Dermis blood vessel endothelial cell (primary cell): ENCODE measurements around the gene LZTR1. TPM values are rescaled to one million over a fixed set of nuclear protein-coding genes. Genes with fewer than 3 reads are reported as not detected.
A peak's percentile ranks its signal among the peaks of the same experiment; 100 is the strongest.
"Not testable (repeated sequence)": the region's sequence is repeated elsewhere in the genome, so short reads cannot be mapped to it uniquely, and the experiment has no call there.

ENCODE experiments used
- DNase-seq: peaks from one replicate; pipeline ENCODE4 v3.0.0; 2010
- total RNA-seq: library from RNA; depleted of rRNA; stranded (reverse); fragments of >200 nt; gene quantifications from 2 replicates; pipeline ENCODE4 v1.2.3, GENCODE V29; 2014

The LZTR1 gene
- total RNA-seq, 1 donor from 2014 or later, result 51.6 TPM

DNA sequence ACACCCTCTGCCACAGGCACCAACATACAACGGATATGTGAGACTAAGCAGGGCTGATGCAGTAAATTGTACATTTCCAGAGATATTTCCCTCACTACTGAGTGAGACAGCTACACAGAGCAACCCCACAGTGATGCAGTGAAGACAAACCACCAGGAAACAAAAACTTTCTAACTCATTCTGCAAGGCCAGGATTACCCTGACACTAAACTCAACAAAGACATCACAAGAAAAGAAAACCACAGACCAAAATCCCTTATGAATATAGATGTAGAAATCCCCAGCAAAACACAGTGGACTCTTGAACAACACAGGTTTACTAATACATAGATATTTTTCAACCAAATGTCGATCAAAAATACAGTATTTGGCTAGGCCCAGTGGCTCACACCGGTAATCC, 51.8 kb downstream of the LZTR1 start:
- no peak for DNase-seq

DNA sequence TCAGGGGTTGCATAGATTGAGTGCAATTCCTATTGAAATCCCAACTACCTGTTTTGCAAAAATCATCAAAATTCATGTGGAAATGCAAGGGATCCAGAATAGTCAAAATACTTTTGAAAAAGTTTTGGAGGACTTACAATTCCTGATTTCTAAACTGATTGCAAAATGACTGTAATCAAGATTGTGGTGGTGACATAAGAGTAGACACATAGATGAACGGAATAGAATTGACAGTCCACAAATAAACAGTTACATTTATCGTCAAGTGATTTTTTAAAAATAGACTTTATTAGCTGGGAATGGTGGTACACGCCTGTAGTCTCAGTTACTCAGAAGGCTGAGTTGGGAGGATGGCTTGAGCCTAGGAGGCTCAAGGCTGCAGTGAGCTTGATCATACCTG, 52.9 kb downstream of the LZTR1 start:
- DNase-seq, result no peak

DNA sequence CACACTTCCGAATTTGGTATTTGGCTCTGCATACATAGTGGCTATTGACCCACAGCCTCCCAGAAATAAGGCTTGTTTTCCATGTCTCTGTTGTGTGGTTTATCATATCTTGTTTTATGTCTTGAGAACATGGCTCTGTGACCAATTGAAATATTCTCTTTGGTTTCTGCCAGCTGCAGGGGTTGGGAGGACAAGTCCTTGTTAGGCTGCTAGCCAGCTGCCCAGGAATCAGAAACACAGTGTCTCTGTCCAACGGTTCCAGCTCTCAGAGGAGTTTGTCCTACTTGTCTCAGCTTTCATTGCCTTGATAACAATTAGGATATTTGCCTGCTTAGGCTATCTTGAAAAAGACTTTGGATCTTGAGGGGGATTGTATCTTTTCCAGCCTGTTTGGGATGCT, 56.3 kb downstream of the LZTR1 start:
- DNase-seq, result no peak

DNA sequence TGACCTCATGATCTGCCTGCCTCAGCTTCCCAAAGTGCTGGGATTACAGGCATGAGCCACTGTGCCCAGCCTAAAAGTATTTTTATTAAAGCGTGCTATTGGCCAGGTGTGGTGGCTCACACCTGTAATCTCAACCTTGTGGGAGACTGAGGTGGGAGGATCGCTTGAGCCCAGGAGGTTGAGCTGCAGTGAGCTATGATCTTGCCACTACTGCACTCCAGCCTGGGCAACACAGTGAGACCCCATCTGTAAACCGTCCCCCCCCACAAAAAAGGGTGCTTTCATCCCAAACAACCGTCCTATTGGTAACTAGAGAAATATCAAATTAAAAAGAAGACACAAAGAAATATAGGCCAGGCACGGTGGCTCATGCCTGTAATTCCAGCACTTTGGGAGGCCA, 57.1 kb downstream of the LZTR1 start:
- DNase-seq, result not testable (repeated sequence)

DNA sequence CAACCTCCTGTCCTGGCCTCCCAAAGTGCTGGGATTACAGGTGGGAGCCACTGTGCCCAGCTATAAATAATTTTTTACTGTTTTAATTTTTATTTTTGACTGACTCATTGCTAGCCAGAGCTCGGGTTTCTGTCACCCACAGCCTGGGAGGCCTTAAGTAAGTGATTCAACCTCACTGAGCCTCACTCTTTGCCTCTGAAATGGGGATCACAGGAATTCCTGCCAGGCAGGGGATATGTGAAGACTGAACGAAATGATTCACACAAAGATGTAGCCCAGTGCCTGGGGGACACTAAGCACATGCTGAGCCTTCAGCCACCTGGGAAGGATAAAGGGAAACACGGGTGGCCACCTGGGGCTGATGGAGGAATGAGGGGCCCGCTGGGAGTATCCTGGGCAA, 59.8 kb downstream of the LZTR1 start:
- DNase-seq, result no peak

DNA sequence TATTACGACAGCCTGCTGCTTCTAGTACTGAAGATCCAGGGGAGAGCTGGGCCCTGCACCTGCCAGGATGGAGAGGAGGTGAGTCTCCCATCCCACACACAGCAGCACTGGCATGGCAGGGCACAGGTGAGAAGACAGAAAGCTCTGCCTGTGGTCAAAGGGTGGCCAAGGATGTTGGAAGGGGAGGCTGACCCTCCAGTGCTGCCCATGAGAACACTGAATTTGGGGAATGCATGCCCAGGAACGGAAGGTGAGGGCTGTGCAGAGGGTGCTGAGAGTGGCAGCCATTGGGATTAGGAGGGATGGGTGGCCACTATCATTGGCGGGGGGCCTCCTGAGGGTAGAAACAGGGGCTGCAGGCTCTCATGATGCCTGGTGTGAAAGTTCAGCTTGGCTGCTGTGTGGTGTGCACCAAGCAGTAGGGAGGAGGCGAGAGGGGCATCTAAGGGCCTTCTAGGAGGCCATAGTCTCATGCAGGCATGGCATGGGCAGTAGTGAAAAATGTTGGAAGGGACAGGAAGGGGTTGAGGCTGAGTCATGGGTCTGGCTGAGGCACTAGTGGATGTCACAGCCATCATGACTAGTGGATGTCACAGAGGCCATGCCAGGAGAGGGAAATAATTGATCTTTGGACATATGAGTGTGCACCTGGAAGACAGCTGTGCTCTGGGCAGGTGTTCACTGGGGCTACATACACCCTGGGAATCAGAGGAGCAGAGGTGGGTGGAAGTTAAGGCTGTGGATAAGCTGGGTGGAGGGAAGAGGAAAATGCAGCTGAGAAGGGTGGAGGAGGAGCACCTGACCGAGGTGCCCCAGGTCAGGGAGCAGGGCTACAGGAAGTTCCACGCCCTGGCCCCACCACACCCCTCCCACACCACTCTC, 61.1 kb downstream of the LZTR1 start:
- DNase-seq, result no peak

DNA sequence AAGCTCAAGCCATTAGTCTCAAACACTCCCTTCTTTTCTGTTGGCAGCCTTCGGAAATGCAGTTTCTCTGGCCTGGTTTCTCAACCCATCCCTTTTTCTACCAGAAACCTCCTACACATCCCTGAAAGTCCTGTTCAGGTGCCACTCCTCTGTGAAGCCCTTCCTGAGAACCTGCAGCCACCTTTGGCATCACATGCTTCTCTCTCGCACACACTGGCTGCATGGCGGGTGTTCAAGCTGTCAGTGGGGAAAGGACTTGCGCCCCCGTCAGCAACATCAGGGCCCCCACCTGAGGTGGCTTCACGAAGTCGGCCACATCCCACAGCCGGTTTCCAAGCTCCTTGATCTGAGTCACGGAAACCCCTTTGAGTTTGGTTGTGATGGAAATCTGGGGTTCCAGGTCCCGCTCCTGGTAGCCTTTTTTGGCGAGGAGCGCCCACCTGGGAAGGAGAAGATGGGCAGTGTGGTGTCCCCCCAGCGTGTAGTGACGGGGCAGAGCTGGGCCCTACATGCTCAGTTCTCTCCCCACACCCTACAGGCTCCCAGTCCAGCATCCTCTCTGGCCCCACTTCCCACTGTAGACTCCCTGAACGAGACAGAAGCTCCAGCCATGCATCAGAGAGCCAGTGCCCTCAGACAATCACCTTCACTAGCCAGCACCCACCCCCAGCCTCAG, 61.9 kb downstream of the LZTR1 start:
- no peak for DNase-seq

DNA sequence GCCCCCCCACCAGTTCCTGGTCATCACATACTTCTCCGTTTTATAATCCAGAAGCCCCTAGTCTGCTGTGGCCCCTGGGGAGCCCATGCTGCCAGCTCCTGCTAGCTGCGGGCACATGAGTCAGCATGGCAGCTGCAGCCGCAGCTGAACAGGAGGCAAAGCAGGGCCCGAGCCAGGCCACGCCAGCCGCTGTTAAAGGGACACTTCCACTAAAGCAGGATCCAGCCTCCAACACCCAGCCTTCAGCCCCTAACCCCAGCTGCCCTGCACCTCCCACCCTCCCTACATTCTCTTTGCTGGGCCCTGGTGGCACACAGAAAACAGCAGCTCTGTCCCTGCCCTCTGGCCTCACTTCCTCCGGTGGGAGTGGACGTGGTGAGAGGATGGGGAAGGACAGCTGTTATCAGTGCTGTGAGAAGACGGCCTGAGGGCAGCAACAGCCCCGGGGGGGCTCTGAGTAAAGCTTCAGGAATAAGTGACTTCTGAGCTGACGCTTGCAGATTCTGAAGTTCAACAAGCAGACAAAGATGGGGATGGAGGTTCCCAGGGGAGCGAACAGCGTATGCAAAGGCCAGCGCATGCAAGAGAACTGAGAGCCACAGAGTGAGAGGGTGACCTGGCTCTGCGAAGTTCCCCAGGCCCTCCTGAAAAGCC, 63.0 kb downstream of the LZTR1 start:
- peak; percentile 17 for DNase-seq

DNA sequence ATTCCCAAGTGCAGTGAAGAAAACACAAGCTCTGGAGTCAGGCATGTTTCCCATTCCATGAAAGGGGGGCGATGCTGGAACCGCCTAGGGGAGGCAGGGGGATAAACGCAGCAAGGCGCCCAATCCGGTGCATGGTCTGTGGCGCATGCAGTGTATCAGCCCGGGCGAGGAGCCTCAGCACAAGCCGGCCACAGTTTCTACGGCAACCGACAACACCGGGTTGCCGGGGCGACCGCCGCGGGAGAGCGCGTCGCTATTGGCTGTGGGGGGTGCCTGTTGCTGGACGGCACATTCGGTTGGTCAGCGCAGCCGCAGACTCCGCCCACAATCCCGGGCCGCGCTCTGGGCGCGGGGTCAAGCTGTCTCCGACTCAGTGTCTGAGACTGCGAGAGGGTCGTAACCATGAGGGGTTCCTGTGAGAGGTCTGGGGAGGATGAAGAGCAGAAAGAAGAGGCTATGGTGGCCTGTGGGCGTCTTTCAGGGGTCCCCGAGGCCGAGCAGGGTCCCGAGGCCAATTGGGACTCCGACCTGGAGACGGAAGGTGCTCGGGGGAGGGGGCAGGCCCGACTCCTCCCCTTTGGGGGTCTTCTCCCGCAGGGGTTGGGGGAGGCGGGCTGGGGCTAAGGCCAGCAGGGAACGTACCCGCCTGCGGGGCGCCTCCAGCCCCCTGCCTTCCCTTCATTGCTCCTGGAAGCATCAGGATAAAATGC, 63.6 kb downstream of the LZTR1 start, which contains the start of gene LRRC74B:
Gene LRRC74B (plus strand): TSS at position 362 of the 710 bp plus-strand sequence. CDS start 41 bp downstream, at position 403.
- DNase-seq, result peak; percentile 89

DNA sequence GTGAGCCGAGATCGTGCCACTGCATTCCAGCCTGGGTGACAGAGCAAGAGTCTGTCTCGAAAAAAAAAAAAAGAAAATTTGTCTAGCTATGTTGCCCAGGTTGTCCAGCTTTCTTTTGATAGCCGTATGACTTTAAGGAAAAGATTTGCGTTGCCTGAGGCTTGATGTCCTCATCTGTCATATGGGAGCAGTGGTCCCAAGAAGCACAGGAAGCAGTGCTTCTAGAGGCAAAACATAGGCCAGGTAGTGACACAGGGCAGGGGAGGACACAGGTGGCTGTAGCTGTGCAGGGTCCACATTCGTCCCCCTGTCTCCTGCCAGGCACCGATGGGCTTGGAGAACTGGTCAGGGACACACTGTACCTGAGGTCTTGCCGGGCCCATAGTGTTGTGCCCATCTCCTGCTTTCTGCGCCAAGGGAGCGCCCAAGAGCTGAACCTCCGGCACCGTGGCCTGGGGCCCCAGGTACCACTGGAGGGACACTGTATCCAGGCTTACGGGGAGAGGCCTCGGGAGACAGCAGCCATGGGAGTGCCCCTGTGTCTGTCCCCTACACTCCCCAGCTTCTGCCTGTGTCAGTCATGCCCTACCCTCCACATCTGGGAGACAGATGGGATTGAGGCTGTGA, 65.1 kb downstream of the LZTR1 start:
- no peak for DNase-seq

DNA sequence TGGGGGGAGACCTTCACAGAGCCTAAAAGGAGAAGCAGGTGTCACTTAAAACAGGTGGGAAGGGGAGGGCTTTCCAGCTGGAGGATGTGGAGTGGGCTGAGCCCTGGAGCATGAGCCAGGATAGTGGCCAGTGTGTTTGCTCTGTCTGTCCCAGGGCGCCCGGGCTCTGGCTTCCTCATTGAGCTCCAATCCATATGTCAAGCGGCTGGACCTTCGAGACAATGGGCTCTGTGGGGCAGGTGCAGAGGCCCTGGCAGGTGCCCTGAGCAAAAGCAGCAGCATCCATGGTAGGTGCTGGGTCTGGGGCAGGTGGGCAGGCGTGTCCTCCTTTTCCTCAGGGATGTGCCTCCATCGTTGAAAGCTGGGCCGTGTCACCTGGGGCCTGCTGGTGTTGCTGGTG, 65.6 kb downstream of the LZTR1 start:
- DNase-seq, result no peak

DNA sequence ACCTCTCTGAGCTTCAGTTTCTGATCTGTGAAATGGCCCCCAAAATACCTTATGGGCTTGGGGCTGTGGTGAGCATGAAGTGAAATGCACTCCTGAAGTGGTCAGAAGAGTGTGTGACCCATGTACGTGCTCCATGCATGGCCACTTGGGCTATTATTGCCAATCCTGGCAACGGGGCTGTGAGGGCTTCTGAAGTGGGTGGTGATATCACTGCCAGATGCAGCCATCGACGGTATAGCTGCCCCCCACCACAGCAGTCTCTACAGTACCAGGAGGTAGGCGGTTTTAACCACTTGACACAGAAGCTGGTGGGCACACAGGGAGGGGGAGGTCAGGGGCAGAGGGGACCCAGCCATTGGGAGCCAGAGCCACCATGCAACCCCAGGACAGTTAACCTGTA, 66.4 kb downstream of the LZTR1 start:
- not testable (repeated sequence) for DNase-seq

Other genes starting within 250 kb of the LZTR1 start
- not detected in 2 replicates for gene SERPIND1, start 208.2 kb upstream of the LZTR1 start, total RNA-seq
- 20.3 and 40.3 TPM in 2 replicates for gene PI4KA, start 123.5 kb upstream of the LZTR1 start, total RNA-seq
- gene SNAP29, start 123.3 kb upstream of the LZTR1 start, total RNA-seq, result 6.0 and 8.5 TPM in 2 replicates
- gene CRKL, start 64.9 kb upstream of the LZTR1 start, total RNA-seq, result 50.2 and 54.4 TPM in 2 replicates
- 0.05 and 0.17 TPM in 2 replicates for gene AIFM3, start 15.0 kb upstream of the LZTR1 start, total RNA-seq
- gene THAP7, start 19.8 kb downstream of the LZTR1 start, total RNA-seq, result 13.8 and 18.1 TPM in 2 replicates
- gene P2RX6, start 32.9 kb downstream of the LZTR1 start, total RNA-seq, result under 0.01 TPM in 1 of 2 replicates, not detected in the other
- not detected in 2 replicates for gene SLC7A4, start 50.3 kb downstream of the LZTR1 start, total RNA-seq
- not detected in 2 replicates for gene LRRC74B, start 63.6 kb downstream of the LZTR1 start, total RNA-seq